NCI-H2196 treated with DMSO at 0.1 percent for 48 hours (cell line): ENCODE results near the gene AGAP1.

Experiments used
- DNase-seq: peaks from one replicate; lab custom pipeline; 2025; ENCODE audit not compliant: unreplicated experiment; lab: John Stamatoyannopoulos, UW

The AGAP1 gene

GRCh38 chr2:235727174-235727573 lies 233.3 kb downstream of the AGAP1 start:
- DNase-seq, result no peak

DNA sequence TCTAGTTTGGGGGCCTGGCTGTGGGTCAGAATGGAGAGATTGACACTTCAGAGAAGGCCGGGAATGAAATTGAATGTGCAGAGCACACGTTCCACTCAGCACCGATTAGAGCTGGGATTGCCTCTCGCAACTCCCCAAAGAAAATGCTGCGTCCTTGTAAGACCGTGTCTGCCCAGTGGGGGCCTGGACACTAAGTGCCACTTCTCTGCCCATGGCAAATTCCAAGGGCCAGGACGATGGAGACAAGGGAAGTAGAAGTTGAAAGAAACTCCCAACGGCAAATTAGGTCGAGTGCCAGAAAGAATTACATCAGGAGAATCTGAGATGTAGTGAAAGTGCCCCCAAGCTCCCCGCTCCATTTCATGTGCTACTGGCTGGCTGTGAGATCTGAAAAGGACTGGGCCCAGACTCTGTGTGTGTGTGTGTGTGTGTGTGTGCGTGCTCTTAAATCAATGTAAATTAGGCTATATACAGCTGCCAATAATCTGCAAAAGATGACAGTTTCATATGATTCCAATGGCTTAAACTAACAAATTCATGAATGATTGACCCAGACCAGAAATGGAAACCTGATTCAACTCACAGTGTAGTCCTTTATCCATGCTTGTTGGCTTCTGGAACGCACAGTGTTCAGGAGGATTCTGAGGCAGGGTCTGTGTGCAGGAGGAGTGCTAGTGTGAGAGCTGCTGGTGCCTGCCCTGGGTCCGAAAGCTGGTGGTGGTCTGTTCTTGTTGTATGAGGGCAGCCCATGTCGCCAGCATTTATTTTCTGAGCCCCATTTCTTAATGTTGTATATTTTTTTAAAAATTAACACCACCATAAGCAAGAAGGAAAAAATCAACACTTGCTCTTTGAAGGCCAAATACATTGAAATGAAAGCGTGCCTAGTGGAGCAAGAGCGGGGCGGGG lies 234.3 kb downstream of the AGAP1 start:
- no peak for DNase-seq

DNA sequence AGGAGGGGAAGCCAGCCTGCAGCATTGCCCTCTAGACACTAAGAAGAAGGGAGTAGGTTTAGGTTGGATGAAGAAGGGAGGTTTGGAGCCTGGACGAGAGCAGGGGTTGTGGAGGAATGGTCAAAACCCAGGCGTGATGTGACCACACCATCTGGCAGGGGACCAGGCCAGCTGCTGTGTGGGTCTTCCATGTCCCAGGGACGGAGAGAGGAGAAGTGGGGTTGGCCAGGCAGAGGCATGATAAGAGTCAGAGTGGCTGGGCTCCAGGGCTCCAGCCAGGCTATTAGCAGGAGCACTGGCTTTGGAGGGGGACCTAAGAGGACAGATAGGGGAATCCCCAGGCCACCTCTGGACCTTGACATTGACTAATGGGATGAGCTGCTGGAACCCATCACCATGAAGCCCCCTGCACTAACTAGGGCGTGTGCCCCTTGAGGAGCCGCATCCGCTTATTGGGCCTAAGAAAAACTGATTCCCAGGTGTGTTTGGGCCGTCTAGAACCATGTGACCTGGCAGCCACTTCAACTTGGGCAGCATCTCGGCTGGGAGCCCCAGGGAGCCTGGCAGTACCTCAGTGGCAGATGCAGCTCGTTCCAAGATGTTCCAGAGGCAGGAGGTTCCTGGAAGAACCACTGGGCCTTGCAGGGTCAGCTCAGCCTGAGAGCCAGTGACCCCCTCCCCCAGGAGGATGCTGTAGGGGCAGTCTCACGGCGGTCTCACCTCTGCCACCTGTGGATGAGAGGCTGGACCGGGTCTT lies 235.1 kb downstream of the AGAP1 start:
- no peak for DNase-seq

DNA sequence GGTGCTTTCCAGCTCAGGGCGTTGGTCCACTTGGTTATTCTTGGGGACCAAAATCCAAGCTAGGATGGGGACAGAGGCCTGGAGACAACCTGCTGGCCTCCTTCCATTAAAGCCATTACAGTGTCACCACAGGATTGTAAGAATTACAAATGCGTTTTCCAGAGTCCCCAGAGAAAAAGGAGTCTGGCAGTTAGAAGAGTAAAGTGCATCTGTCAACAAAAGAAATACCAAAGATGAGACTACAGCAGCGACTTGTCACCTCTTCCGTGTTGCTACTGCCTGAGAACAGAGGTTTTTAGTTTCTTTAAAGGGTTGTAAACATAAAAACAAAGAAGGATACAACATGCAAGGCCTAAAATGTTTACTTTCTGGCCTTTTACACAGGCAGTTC lies 235.7 kb downstream of the AGAP1 start:
- DNase-seq, result no peak

GRCh38 chr2:235730115-235730514 lies 236.3 kb downstream of the AGAP1 start:
- DNase-seq, result no peak

- DNase-seq, result no peak
These were observed 239.9 kb downstream of the AGAP1 start for GRCh38 chr2:235733761-235734160.

- DNase-seq, result no peak
These were observed 240.3 kb downstream of the AGAP1 start for GRCh38 chr2:235734168-235734567.

GRCh38 chr2:235734688-235735231 lies 240.9 kb downstream of the AGAP1 start:
- DNase-seq, result no peak

DNA sequence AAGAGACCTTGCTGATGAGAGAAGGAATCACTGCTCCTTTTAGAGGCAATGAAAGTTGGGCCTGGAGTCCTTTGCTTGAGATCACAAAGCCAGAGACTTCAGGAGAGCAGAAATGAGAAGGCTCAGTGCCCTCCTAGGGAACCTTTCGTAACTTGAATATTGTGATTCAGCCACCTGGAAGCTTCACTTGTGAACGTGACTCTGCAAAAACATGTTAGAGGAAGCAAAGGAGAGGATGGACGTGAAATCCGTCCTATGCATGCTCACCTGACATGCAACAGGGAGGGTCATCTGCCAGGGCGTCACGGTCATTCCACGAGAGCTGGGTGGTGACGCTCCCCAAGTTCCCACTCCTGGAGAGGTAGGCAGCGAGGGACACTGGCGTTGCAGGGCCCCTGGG lies 243.6 kb downstream of the AGAP1 start:
- no peak for DNase-seq

GRCh38 chr2:235737840-235738239 lies 244.0 kb downstream of the AGAP1 start:
- no peak for DNase-seq

DNA sequence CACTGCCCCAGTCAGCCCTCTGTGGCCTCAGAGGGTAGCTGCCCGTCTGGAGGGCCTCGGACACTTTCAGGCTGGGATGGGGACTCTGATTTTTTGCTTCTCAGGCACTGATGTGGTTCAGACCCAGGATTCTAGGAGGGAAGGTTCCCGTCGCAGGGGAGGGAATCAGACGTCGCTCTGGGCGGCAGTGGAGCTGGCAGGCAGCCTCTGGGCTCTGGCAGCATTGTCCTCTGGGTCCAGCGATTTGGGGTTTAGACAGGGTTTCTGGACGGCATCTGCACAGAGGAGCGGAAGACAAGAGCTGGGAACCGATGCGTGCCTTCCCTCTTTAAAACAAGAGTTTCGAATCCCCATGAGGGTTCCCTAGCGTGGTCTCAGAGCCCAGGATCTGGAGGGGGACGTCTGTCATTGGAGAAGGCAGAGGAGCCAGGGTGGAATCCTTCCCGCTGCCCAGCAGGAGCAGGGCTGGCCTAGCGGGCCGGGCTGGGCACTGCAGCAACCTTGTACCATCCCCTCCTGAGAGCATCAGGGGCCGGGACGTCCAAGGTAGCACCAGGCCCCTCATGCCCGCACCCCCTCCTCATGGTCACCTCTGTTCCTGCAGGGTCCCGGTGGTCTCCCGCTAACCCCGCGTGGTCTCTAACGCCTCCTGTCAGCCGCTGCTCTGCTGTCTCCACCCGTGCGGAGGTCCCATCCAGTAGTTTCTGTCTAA lies 246.0 kb downstream of the AGAP1 start:
- DNase-seq, result no peak

DNA sequence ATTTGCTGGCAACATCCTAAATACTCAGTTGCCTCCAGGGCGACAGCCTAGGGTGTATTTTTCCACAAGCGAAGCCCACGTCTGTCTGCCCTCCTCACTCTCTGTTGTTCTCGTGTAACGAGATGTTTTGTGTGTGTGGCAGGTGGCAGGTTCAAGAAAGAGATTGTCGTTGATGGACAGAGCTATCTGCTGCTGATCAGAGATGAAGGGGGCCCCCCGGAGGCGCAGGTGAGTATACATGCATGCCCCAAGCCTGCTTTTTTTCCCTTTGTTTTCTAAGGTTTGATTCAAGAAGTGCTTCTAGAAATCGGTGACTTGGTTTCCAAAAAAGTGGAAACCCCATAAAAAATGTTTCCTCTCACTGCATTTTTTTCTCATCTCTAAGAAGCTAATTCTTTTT lies 247.0 kb downstream of the AGAP1 start:
- DNase-seq, result peak; percentile 4

- no peak for DNase-seq
These were observed 250.3 kb downstream of the AGAP1 start for GRCh38 chr2:235744161-235744560.

DNA sequence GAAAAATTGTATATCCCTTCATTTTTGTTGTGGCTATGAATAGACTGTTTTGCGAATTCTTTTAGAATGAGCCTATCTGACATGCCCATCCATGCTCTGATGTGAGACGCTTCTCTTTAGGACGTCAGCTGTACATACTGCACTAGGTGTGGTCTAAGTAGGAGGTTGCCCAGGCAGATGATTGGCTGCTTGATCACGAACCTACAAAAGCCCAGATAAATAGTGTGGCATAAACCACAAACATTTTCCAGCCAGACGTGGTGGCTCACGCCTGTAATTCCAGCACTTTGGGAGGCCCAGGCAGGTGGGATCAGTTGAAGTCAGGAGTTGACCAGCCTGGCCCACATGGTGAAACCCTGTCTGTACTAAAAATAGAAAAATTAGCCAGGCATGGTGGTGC lies 251.8 kb downstream of the AGAP1 start:
- DNase-seq, result no peak

DNA sequence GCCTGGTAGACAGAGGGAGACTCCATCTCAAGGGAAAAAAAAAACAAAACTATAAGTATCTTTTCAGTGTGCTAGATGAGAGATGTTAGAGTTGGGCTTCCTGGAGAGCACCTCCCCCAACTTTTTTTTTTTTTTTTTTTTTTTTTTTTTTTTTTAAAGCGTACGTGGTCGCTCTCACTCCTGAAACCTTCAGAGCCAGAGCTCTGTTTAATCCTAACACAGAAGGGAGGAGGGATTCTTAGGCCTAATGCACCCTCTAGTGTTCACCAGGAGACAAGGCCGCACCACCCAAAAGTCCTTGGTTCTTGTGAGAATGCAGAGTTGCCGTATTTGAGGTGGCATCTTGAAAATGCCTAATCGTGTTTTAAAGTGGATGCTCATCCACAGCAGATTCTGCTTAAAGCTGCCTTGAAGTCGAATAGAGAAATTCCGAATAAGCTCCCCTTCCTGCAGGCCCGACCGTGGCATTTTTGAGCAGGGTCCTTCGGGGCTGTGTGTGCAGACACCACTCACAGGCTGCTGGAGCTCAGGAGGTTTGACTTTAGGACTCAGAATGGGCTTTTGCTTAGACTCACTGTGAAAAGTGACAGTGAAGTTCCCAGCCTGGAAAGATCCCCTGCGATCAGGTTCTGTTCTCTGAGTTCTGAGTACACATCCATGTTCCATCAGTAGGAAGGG lies 252.6 kb downstream of the AGAP1 start:
- DNase-seq, result peak; percentile 59

GRCh38 chr2:235747001-235747785 lies 253.3 kb downstream of the AGAP1 start:
- DNase-seq, result no peak

GRCh38 chr2:235747786-235748091 lies 253.9 kb downstream of the AGAP1 start:
- DNase-seq, result peak; percentile 10

DNA sequence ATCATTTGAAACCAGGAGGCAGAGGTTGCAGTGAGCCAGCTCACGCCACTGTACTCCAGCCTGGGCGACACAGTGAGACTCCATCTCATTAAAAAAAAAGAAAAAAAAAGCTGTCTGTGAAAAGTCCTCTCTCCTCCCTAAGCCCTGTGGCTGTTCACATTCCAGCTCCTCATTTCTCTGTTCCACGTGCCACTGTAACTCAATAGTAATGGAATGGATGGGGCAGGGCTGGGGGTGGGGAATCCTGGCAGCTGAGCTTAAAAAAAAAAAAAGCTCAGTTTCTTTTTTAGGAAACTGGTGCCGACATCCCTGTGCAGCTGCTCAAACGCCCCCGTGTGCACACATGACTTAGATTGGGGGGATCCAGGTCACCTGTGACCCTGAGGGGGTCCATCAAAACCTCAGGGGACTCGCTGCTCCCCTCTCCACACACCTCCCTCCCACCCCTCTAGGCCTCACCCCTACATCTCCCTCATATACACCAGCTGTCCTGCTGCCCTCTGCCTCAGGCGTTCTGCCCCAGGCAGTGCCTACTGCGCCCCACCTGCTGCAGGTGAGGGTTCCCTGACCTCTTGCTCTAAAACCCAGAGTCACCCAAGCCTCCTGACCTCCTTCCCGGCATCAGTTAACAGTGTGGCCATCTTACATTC lies 255.4 kb downstream of the AGAP1 start:
- DNase-seq, result no peak

DNA sequence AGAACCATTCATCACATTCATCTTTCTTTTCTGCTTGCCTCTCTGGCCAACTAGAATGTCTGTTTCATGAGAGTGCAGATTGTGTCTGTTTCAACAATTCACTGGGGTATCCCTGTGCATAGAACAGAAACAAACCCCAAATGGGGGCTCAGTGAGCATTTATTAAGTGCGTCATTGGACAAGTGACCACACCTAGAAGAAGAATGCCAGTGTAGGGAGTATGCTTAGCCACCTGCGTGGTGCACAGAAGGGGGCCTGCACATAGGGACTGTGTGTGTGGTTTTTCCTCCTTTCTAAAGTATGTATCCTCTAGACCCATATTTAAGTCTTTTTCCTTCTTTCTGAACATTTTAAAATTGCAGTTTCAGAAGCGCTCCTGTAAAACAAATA lies 255.9 kb downstream of the AGAP1 start:
- DNase-seq, result no peak

- no peak for DNase-seq
These were observed 259.0 kb downstream of the AGAP1 start for GRCh38 chr2:235752846-235753245.
